GM12878 (cell line): ENCODE results near the gene STX4. TPM values are rescaled to one million over a fixed set of nuclear protein-coding genes. Genes with fewer than 3 reads are reported as not detected.

Experiments used
- ATAC-seq: fragments of 200-7000 bp; cut with Tn5 transposase; 3 replicates; pipeline ENCODE4 v1.9.1; 2020; ENCODE audit warnings: mild to moderate bottlenecking, moderate library complexity
- BruUV-seq: library from RNA; stranded (reverse); fragments of 400-500 nt; replicated peaks from 2 replicates; lab custom pipeline; 2021; lab: Mats Ljungman, UMichigan
- CTCF ChIA-PET: fragments of 300-600 bp; sonication (Branson Sonifier 250); formaldehyde crosslinking; extraction: SDS; loops from one replicate; lab custom pipeline; 2021; ENCODE audit warnings: inconsistent platforms; lab: Yijun Ruan, JAX
- POLR2A ChIA-PET: fragments of 350-600 bp; formaldehyde crosslinking; extraction: SDS; loops from one replicate; lab custom pipeline; 2021; ENCODE audit warnings: inconsistent platforms; lab: Charles Lee
- RAD21 ChIA-PET: fragments of 300-600 bp; sonication (Branson Sonifier 250); formaldehyde crosslinking; loops from one replicate; lab custom pipeline; 2023; ENCODE audit warnings: antibody characterized with exemption; ENCODE audit not compliant: unreplicated experiment; lab: Charles Lee
- SMC1A ChIA-PET: fragments of 300-600 bp; sonication (Branson Sonifier 250); formaldehyde crosslinking; loops from one replicate; lab custom pipeline; 2023; ENCODE audit not compliant: unreplicated experiment, uncharacterized antibody; lab: Charles Lee
- DNase-seq: peaks from one replicate; pipeline ENCODE4 v3.0.0-alpha.2; 2011; ENCODE audit warnings: low read depth, low spot score
- FAIRE-seq: peaks from 3 replicates; lab custom pipeline; 2011; peaks lifted over from hg19 to GRCh38; lab: Jason Lieb, UNC
- H2AFZ ChIP-seq: 2 replicates; pipeline ENCODE4 v1.6.0; 2011; ENCODE audit warnings: low read depth, low read length, control low read depth; ENCODE audit not compliant: control insufficient read depth
- H3K27ac ChIP-seq: 2 replicates; pipeline ENCODE4 v1.5.1; 2011; ENCODE audit warnings: control low read depth; ENCODE audit not compliant: control insufficient read depth, insufficient read depth
- H3K27me3 ChIP-seq, 2 experiments: replicated peaks in 1 of 2; 2 replicates each; pipeline versions ENCODE4 v1.6.0 to v1.6.1; 2011; ENCODE audit warnings: low read length in 1 of 2; ENCODE audit not compliant: control insufficient read depth in 2 of 2, insufficient read depth in 2 of 2
- H3K36me3 ChIP-seq, 2 experiments: 2 replicates each; pipeline ENCODE4 v1.5.1; 2011; ENCODE audit warnings: low read length in 1 of 2; ENCODE audit not compliant: control insufficient read depth in 2 of 2, insufficient read depth in 2 of 2
- H3K4me1 ChIP-seq: 2 replicates; pipeline ENCODE4 v1.6.1; 2011; ENCODE audit warnings: mild to moderate bottlenecking, low read length, moderate library complexity, mixed read lengths; ENCODE audit not compliant: control insufficient read depth, insufficient read depth
- H3K4me2 ChIP-seq: 2 replicates; pipeline ENCODE4 v1.6.0; 2011; ENCODE audit warnings: control low read depth; ENCODE audit not compliant: control insufficient read depth, insufficient read depth
- H3K4me3 ChIP-seq: fragments of 200-600 bp; sonication (generic); 2 replicates; pipeline ENCODE4 v1.5.1; 2016
- H3K79me2 ChIP-seq: 2 replicates; pipeline ENCODE4 v1.6.0; 2011; ENCODE audit warnings: low read length; ENCODE audit not compliant: control insufficient read depth, insufficient read depth
- H3K9ac ChIP-seq: 2 replicates; pipeline ENCODE4 v1.8.0; 2011; ENCODE audit warnings: low read length, control low read depth, mixed read lengths; ENCODE audit not compliant: control insufficient read depth, insufficient read depth
- H3K9me3 ChIP-seq: replicated peaks from 3 replicates; pipeline ENCODE4 v1.5.1; 2011; ENCODE audit warnings: mild to moderate bottlenecking, low read length; ENCODE audit not compliant: control insufficient read depth, insufficient read depth
- H4K20me1 ChIP-seq: 2 replicates; pipeline ENCODE4 v1.6.0; 2011; ENCODE audit not compliant: control insufficient read depth, insufficient read depth
- BACH1 ChIP-seq: fragments of 450-650 bp; IDR thresholded peaks from 2 replicates; pipeline ENCODE4 v1.6.1; 2017; ENCODE audit warnings: mild to moderate bottlenecking, borderline replicate concordance
- BHLHE40 ChIP-seq, 2 experiments: fragments of 450-650 bp in 1 of 2; IDR thresholded peaks; 2 replicates each; pipeline ENCODE4 v1.6.1; 2011 to 2017; ENCODE audit warnings: low read depth in 2 of 2, borderline replicate concordance in 1 of 2, improper control_type of control experiment in 1 of 2, low read length in 1 of 2, mild to moderate bottlenecking in 1 of 2
- BRCA1 ChIP-seq: IDR thresholded peaks from 2 replicates; pipeline ENCODE4 v1.6.1; 2011; ENCODE audit warnings: low read depth, low read length, improper control_type of control experiment
- HDGF ChIP-seq: fragments of 450-650 bp; IDR thresholded peaks from 2 replicates; pipeline ENCODE4 v1.6.1; 2016; ENCODE audit warnings: antibody characterized with exemption
- NRF1 ChIP-seq: conservative IDR thresholded peaks from 2 replicates; pipeline ENCODE4 v1.6.1; 2011; ENCODE audit warnings: mild to moderate bottlenecking, low read depth, low read length, improper control_type of control experiment
- TCF12 ChIP-seq: IDR thresholded peaks from 2 replicates; pipeline ENCODE4 v1.6.1; 2011; ENCODE audit warnings: low read depth, mild to moderate bottlenecking, low read length
- WGBS: methylation state at CpG from one replicate; pipeline ENCODE4 v1.1.6; 2016; ENCODE audit warnings: low lambda C conversion rate; ENCODE audit not compliant: insufficient replicate concordance, insufficient coverage; ENCODE audit errors: missing lambda C conversion rate; 5-methylcytosine and 5-hydroxymethylcytosine counted together
- in situ Hi-C: fragments of 300-500 bp; cut with MboI; formaldehyde crosslinking; loops from 9 replicates; pipeline ENCODE4 v1.14.3; 2018; ENCODE audit warnings: mixed read lengths
- intact Hi-C: fragments of 100-400 bp; cut with micrococcal nuclease; formaldehyde crosslinking; loops from one replicate; pipeline ENCODE4 v1.14.2; 2022; ENCODE audit not compliant: unreplicated experiment
- polyA plus RNA-seq, 11 experiments: library from polyadenylated mRNA; depleted of rRNA in 4 of 11; unstranded in 6 of 11; stranded (reverse) in 5 of 11; fragments of >200 nt; fragmentation: Nextera tagmentation in 4 of 11; fragmentation: Illumina TruSeq in 1 of 11; extraction: Ambion mirVana in 4 of 11; extraction: Trizol in 1 of 11; gene quantifications; 1 replicate in 1 of 11; 2 replicates in 10 of 11; pipeline versions ENCODE4 v1.2.1 to v1.2.3, GENCODE V29; 2011 to 2016; ENCODE audit warnings: inconsistent platforms in 2 of 11, missing spikeins in 2 of 11, low read depth in 1 of 11
- total RNA-seq, 4 experiments: library from RNA; depleted of rRNA in 3 of 4; stranded (reverse); fragments of >200 nt in 3 of 4; fragmentation: Illumina TruSeq in 1 of 4; extraction: Trizol in 1 of 4; gene quantifications; 2 replicates each; pipeline versions ENCODE4 v1.2.1 to v1.2.3, GENCODE V29; 2013 to 2021

The STX4 gene
- total and polyA plus RNA-seq, 10 of the 15 experiments (the other 5 are each of a cell fraction or from before 2014, with no cell fraction given), result 3.3 to 37.6 (median 22.6) TPM

DNA sequence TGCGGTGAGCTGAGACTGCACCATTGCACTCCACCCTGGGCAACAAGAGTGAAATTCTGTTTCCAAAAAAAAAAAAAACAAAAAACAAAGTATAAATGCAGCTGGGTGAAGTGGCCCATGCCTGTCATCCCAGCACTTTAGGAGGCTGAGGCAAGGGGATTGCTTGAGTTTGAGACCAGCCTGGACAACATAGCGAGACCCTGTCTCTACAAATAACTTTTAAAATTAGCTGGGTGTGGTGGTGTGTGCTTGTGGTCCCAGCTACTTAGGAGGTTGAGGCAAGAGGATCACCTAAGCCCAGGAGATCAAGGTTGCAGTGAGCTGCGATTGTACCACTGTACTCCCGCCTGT, 10.1 kb upstream of the STX4 start:
- DNase-seq, result no peak
- Histone ChIP-seq H3K4me3 (no peak overlapping the region), H3K9me3 (no peaks in the 10 kb centered on the region), H3K27me3 (no peaks in the 10 kb centered on the region), H3K79me2 (no peaks in the 10 kb centered on the region), H2AFZ (no peak overlapping the region), H3K9ac (no peak overlapping the region), H3K4me1 (no peaks in the 10 kb centered on the region), H3K27ac (no peak overlapping the region), H4K20me1 (no peaks in the 10 kb centered on the region), H3K36me3 (no peaks in the 10 kb centered on the region), H3K4me2 (no peak overlapping the region)
- FAIRE-seq, result no peak
- no TSS peak for BruUV-seq
- 93% methylated on average over 4 of the region's 4 CpGs for WGBS
- in situ Hi-C loops (no loop called here), intact Hi-C loops (no loop called here)
- ChIA-PET POLR2A (no interaction called here), SMC1A (interaction anchor here (0.6 kb wide), 1 partner anchor 24 kb away, joined by 3 read pairs; no protein-coding TSS in a partner anchor), CTCF (interaction anchor here (1.5 kb wide), 1 partner anchor 38 kb away, joined by 7 read pairs; the partner anchor contains the start of gene HSD3B7), RAD21 (interaction anchor here (0.6 to 1.5 kb wide), 4 partner anchors 27 to 69 kb away, joined by 3 to 4 read pairs (median 3); partner anchors contain the start of gene HSD3B7)
- no peak for ATAC-seq
- TF ChIP-seq TCF12, result no peak
- TF ChIP-seq, all 136 proteins: peak for 0

- BruUV-seq, result no TSS peak
- FAIRE-seq (no peak), DNase-seq (no peak), ATAC-seq (no peak)
- Histone ChIP-seq H3K79me2 (no peaks in the 10 kb centered on the region), H3K9ac (no peak overlapping the region), H4K20me1 (no peaks in the 10 kb centered on the region), H3K4me3 (no peak overlapping the region), H2AFZ (no peak overlapping the region), H3K27ac (no peak overlapping the region), H3K9me3 (no peaks in the 10 kb centered on the region), H3K36me3 (no peaks in the 10 kb centered on the region), H3K4me1 (no peaks in the 10 kb centered on the region), H3K4me2 (no peak overlapping the region), H3K27me3 (no peaks in the 10 kb centered on the region)
- POLR2A ChIA-PET, result no interaction called here
- SMC1A ChIA-PET, result no interaction called here
- in situ Hi-C loops (no loop called here), intact Hi-C loops (no loop called here)
- RAD21 ChIA-PET, result interaction anchor here (0.6 to 1.5 kb wide), 4 partner anchors 27 to 69 kb away, joined by 3 to 4 read pairs (median 3); partner anchors contain the start of gene HSD3B7
- TF ChIP-seq BHLHE40 (IDR thresholded peaks at IDR 0.05; ENCODE audit: borderline replicate concordance in 1 of 2, low read depth in 2 of 2, low read length in 1 of 2) (no peak), NRF1 (no peak), BRCA1 (no peak), HDGF (no peak), BACH1 (no peak)
- 42% methylated on average over 6 of the region's 6 CpGs for WGBS
- CTCF ChIA-PET, result no interaction called here
Observed at GRCh38 chr16:31023627-31024226, 9.6 kb upstream of the STX4 start.
